GM06990 (cell line): ENCODE results near the gene USP20.

ENCODE experiments used
- DNase-seq: peaks from one replicate; pipeline ENCODE4 v3.0.0-alpha.2; 2011; ENCODE audit not compliant: insufficient read length; ENCODE audit errors: extremely low read depth
- H3K27me3 ChIP-seq: replicated peaks from 2 replicates; pipeline ENCODE4 v1.6.0; 2011; ENCODE audit warnings: low read length; ENCODE audit not compliant: control insufficient read depth, insufficient read depth
- H3K36me3 ChIP-seq: 2 replicates; pipeline ENCODE4 v1.5.1; 2011; ENCODE audit warnings: low read length; ENCODE audit not compliant: control insufficient read depth, insufficient read depth
- H3K4me3 ChIP-seq: replicated peaks from 2 replicates; pipeline ENCODE4 v1.5.1; 2011; ENCODE audit warnings: low read depth, mild to moderate bottlenecking, control low read depth, low read length
- CTCF ChIP-seq: IDR thresholded peaks from 2 replicates; pipeline ENCODE4 v1.5.1; 2011; ENCODE audit warnings: low read length, control low read depth, mild to moderate bottlenecking, inconsistent platforms; ENCODE audit not compliant: insufficient read depth, poor library complexity, severe bottlenecking

USP20 gene

GRCh38 chr9:129841071-129841470, 5.8 kb downstream of the USP20 start:
- TF ChIP-seq CTCF, result no peak
- H3K4me3 ChIP-seq, result no peak overlapping the region
- DNase-seq, result no peak
- no peaks in the 10 kb centered on the region for H3K27me3 ChIP-seq
- H3K36me3 ChIP-seq, result no peaks in the 10 kb centered on the region; the same call in 1 of the 2 replicates

- DNase-seq, result no peak
- TF ChIP-seq CTCF, result no peak
- Histone ChIP-seq H3K27me3 (no peaks in the 10 kb centered on the region), H3K4me3 (no peak overlapping the region), H3K36me3 (no peaks in the 10 kb centered on the region; the same call in none of the 2 replicates)
These were observed 10.1 kb downstream of the USP20 start for GRCh38 chr9:129845373-129845772.

- no peak for TF ChIP-seq CTCF
These were observed 13.6 kb downstream of the USP20 start for GRCh38 chr9:129848712-129849441.

GRCh38 chr9:129849901-129850300, 14.6 kb downstream of the USP20 start:
- H3K4me3 ChIP-seq, result no peak overlapping the region
- no peak for DNase-seq
- peaks cover 6% of the 10 kb centered on the region for H3K36me3 ChIP-seq
- no peaks in the 10 kb centered on the region for H3K27me3 ChIP-seq
- no peak for TF ChIP-seq CTCF

More at GRCh38 chr9:129848712-129849441, 13.6 kb downstream of the USP20 start:
- Histone ChIP-seq H3K27me3 (no peaks in the 10 kb centered on the region), H3K4me3 (no peak overlapping the region), H3K36me3 (peaks cover 1% of the 10 kb centered on the region)
- DNase-seq, result no peak

- H3K36me3 ChIP-seq, result peaks cover 8% of the 10 kb centered on the region
- TF ChIP-seq CTCF, result no peak
- no peak overlapping the region for H3K4me3 ChIP-seq
- DNase-seq, result no peak
- no peaks in the 10 kb centered on the region for H3K27me3 ChIP-seq
These were observed 15.7 kb downstream of the USP20 start for GRCh38 chr9:129850821-129851550.
